22Rv1 (cell line): ENCODE data around the gene ANKS1B.

Experiments used
- ZFX ChIP-seq: fragments of 450-650 bp; IDR thresholded peaks from 2 replicates; pipeline ENCODE4 v1.6.1; 2017; ENCODE audit warnings: antibody characterized with exemption, borderline replicate concordance
- TF ChIP-seq, protein P1 (sequence below): fragments of 450-650 bp; IDR thresholded peaks from 2 replicates; pipeline ENCODE4 v1.5.1; 2017; ENCODE audit warnings: mild to moderate bottlenecking

DNA sequence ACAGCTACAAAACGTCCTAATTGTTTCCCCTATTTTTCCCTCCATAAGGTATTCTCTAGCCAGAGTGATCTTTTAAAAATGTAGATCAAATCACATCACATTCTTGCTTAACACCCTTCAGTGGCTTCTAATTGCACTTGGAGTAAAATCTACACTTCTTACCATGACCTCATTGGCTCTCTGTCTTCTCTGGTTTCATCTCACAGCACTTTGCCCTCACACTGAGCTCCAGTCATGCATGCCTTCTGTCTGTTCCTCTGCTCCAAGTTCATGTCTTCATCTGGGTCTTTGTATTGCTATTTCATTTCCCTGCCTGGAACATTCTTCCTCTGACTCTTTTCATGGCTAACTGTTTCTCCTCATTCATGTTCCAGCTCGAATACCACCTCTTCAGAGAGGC, 557.6 kb downstream of the ANKS1B start:
- TF ChIP-seq, protein P1, sequence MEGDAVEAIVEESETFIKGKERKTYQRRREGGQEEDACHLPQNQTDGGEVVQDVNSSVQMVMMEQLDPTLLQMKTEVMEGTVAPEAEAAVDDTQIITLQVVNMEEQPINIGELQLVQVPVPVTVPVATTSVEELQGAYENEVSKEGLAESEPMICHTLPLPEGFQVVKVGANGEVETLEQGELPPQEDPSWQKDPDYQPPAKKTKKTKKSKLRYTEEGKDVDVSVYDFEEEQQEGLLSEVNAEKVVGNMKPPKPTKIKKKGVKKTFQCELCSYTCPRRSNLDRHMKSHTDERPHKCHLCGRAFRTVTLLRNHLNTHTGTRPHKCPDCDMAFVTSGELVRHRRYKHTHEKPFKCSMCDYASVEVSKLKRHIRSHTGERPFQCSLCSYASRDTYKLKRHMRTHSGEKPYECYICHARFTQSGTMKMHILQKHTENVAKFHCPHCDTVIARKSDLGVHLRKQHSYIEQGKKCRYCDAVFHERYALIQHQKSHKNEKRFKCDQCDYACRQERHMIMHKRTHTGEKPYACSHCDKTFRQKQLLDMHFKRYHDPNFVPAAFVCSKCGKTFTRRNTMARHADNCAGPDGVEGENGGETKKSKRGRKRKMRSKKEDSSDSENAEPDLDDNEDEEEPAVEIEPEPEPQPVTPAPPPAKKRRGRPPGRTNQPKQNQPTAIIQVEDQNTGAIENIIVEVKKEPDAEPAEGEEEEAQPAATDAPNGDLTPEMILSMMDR = no peak
- TF ChIP-seq ZFX = no peak
